H1 (cell line): ENCODE measurements around the gene RARA. TPM values are rescaled to one million over a fixed set of nuclear protein-coding genes. Genes with fewer than 3 reads are reported as not detected.

ENCODE experiments used
- CTCF ChIA-PET: fragments of 300-600 bp; sonication (Branson Sonifier 250); formaldehyde crosslinking; loops from one replicate; lab custom pipeline; 2021; ENCODE audit not compliant: partially characterized antibody; lab: Charles Lee
- POLR2A ChIA-PET: fragments of 300-600 bp; sonication (Branson Sonifier 250); formaldehyde crosslinking; loops from one replicate; lab custom pipeline; 2021; ENCODE audit warnings: inconsistent platforms; ENCODE audit not compliant: partially characterized antibody; lab: Charles Lee
- DNase-seq, 2 experiments: peaks; one replicate each; pipeline versions ENCODE4 v3.0.0 to v3.0.0-alpha.2; 2010 to 2022; ENCODE audit warnings: low spot score in 2 of 2, low read depth in 1 of 2, mixed read lengths in 1 of 2
- FAIRE-seq: peaks from 2 replicates; lab custom pipeline; 2011; peaks lifted over from hg19 to GRCh38; lab: Jason Lieb, UNC
- H2AFZ ChIP-seq: 2 replicates; pipeline ENCODE4 v1.8.1; 2012; ENCODE audit warnings: low read length, inconsistent platforms
- H2AK5ac ChIP-seq: 2 replicates; pipeline ENCODE4 v1.6.1; 2013; ENCODE audit warnings: low read depth, low read length
- H2BK120ac ChIP-seq: replicated peaks from 2 replicates; pipeline ENCODE3; 2013; ENCODE audit warnings: low read depth, low read length, inconsistent platforms
- H2BK12ac ChIP-seq: 2 replicates; pipeline ENCODE4 v1.6.1; 2013; ENCODE audit warnings: low read depth, low read length
- H2BK15ac ChIP-seq: 2 replicates; pipeline ENCODE4 v1.6.1; 2013; ENCODE audit warnings: low read length
- H2BK20ac ChIP-seq: 2 replicates; pipeline ENCODE4 v1.6.1; 2013; ENCODE audit warnings: low read length
- H2BK5ac ChIP-seq: 2 replicates; pipeline ENCODE4 v1.6.1; 2013; ENCODE audit warnings: low read depth, low read length
- H3K14ac ChIP-seq: 2 replicates; pipeline ENCODE4 v1.6.1; 2013; ENCODE audit warnings: inconsistent platforms; ENCODE audit not compliant: insufficient read length
- H3K18ac ChIP-seq: 2 replicates; pipeline ENCODE4 v1.6.1; 2013; ENCODE audit warnings: low read length; ENCODE audit errors: extremely low read depth
- H3K23ac ChIP-seq: 2 replicates; pipeline ENCODE4 v1.6.1; 2013; ENCODE audit warnings: inconsistent platforms; ENCODE audit not compliant: insufficient read length
- H3K23me2 ChIP-seq: 2 replicates; pipeline ENCODE4 v1.6.1; 2013; ENCODE audit warnings: low read depth, low read length
- H3K27ac ChIP-seq: 2 replicates; pipeline ENCODE4 v1.6.1; 2011; ENCODE audit warnings: low read depth, low read length, inconsistent platforms
- H3K27me3 ChIP-seq, 4 experiments: replicated peaks in 1 of 4; 1 replicate in 1 of 4; 2 replicates in 3 of 4; pipeline versions ENCODE4 v1.6.1 to v1.8.1; 2011 to 2013; ENCODE audit warnings: low read length in 3 of 4, mild to moderate bottlenecking in 3 of 4, inconsistent platforms in 2 of 4, mixed read lengths in 2 of 4, moderate library complexity in 1 of 4; ENCODE audit not compliant: control insufficient read depth in 3 of 4, insufficient read depth in 3 of 4; ENCODE audit errors: extremely low read depth in 1 of 4
- H3K36me3 ChIP-seq, 4 experiments: 2 replicates each; pipeline versions ENCODE4 v1.6.1 to v1.8.1; 2011 to 2013; ENCODE audit warnings: mild to moderate bottlenecking in 4 of 4, low read length in 3 of 4, moderate library complexity in 2 of 4, control low read depth in 1 of 4, inconsistent platforms in 1 of 4; ENCODE audit not compliant: insufficient read depth in 4 of 4, control insufficient read depth in 2 of 4
- H3K4ac ChIP-seq: replicated peaks from 2 replicates; pipeline ENCODE3; 2013; ENCODE audit warnings: low read length, low read depth, mixed read lengths, inconsistent platforms; ENCODE audit not compliant: insufficient read length
- H3K4me1 ChIP-seq, 4 experiments: replicated peaks in 1 of 4; 1 replicate in 1 of 4; 2 replicates in 3 of 4; pipeline versions ENCODE4 v1.6.1 to v1.8.1; 2011 to 2013; ENCODE audit warnings: low read length in 3 of 4, inconsistent platforms in 2 of 4, mixed read lengths in 1 of 4; ENCODE audit not compliant: insufficient read depth in 4 of 4, control insufficient read depth in 3 of 4
- H3K4me2 ChIP-seq, 2 experiments: 2 replicates each; pipeline versions ENCODE4 v1.6.1 to v1.8.1; 2011 to 2013; ENCODE audit warnings: low read depth in 2 of 2, low read length in 2 of 2, control low read depth in 1 of 2, inconsistent platforms in 1 of 2, mild to moderate bottlenecking in 1 of 2; ENCODE audit not compliant: insufficient read depth in 1 of 2
- H3K4me3 ChIP-seq, 4 experiments: fragments of 200-600, 300-600 bp in 1 of 4; sonication (generic), shearing (Covaris generic), sonication (Bioruptor Twin) in 1 of 4; 2 replicates each; pipeline versions ENCODE4 v1.5.1 to v1.8.1; 2011 to 2016; ENCODE audit warnings: low read length in 4 of 4, low read depth in 3 of 4, control low read depth in 2 of 4, inconsistent platforms in 2 of 4, mild to moderate bottlenecking in 2 of 4, mixed read lengths in 1 of 4, moderate library complexity in 1 of 4; ENCODE audit not compliant: insufficient read depth in 2 of 4; ENCODE audit errors: extremely low read depth in 1 of 4
- H3K56ac ChIP-seq: replicated peaks from 2 replicates; pipeline ENCODE3; 2013; ENCODE audit warnings: low read depth, mild to moderate bottlenecking, mixed read lengths, low read length, inconsistent platforms; ENCODE audit not compliant: insufficient read length
- H3K79me1 ChIP-seq: 2 replicates; pipeline ENCODE4 v1.6.1; 2013; ENCODE audit warnings: low read depth, low read length, control low read depth
- H3K79me2 ChIP-seq, 2 experiments: 2 replicates each; pipeline versions ENCODE4 v1.6.1 to v1.8.1; 2012 to 2013; ENCODE audit warnings: low read length in 2 of 2, mild to moderate bottlenecking in 2 of 2, inconsistent platforms in 1 of 2; ENCODE audit not compliant: insufficient read depth in 2 of 2, control insufficient read depth in 1 of 2
- H3K9ac ChIP-seq, 4 experiments: replicated peaks in 1 of 4; 1 replicate in 1 of 4; 2 replicates in 3 of 4; pipeline versions ENCODE4 v1.6.1 to v1.8.1; 2011 to 2013; ENCODE audit warnings: low read depth in 3 of 4, low read length in 3 of 4, control low read depth in 2 of 4, mild to moderate bottlenecking in 2 of 4, moderate library complexity in 2 of 4, inconsistent platforms in 1 of 4; ENCODE audit errors: extremely low read depth in 1 of 4
- H3K9me3 ChIP-seq, 2 experiments: 2 replicates each; pipeline versions ENCODE4 v1.6.1 to v1.8.1; 2012 to 2013; ENCODE audit warnings: mild to moderate bottlenecking in 2 of 2, moderate library complexity in 2 of 2, control low read depth in 1 of 2, inconsistent platforms in 1 of 2, low read depth in 1 of 2, low read length in 1 of 2, mixed read lengths in 1 of 2; ENCODE audit not compliant: insufficient read depth in 2 of 2
- H4K20me1 ChIP-seq, 2 experiments: replicated peaks in 1 of 2; 2 replicates each; pipeline versions ENCODE3 to v1.8.1; 2011 to 2013; ENCODE audit warnings: inconsistent platforms in 2 of 2, low read length in 2 of 2, mild to moderate bottlenecking in 1 of 2; ENCODE audit not compliant: insufficient read depth in 2 of 2, control insufficient read depth in 1 of 2
- H4K5ac ChIP-seq: 2 replicates; pipeline ENCODE4 v1.6.1; 2013; ENCODE audit warnings: low read length, low read depth, mixed read lengths, inconsistent platforms; ENCODE audit not compliant: insufficient read length
- H4K8ac ChIP-seq: 2 replicates; pipeline ENCODE4 v1.8.0; 2013; ENCODE audit warnings: mild to moderate bottlenecking, moderate library complexity, low read length, inconsistent platforms; ENCODE audit not compliant: insufficient read depth; ENCODE audit errors: extremely low read depth
- H4K91ac ChIP-seq: replicated peaks from 2 replicates; pipeline ENCODE3; 2013; ENCODE audit warnings: low read length, mixed read lengths, inconsistent platforms; ENCODE audit not compliant: insufficient read length
- CREB1 ChIP-seq: IDR thresholded peaks from 2 replicates; pipeline ENCODE4 v1.6.1; 2012; ENCODE audit warnings: inconsistent platforms
- SAP30 ChIP-seq: fragments of 300-600 bp; sonication (generic); IDR thresholded peaks from 2 replicates; pipeline ENCODE4 v1.7.1; 2012; ENCODE audit warnings: low read length, moderate library complexity, mild to moderate bottlenecking, inconsistent platforms; ENCODE audit not compliant: insufficient read depth, insufficient replicate concordance
- WGBS, 2 experiments: shearing (Covaris generic) in 1 of 2; methylation state at CpG; one replicate each; pipeline versions ENCODE4 v1.1.6 to v1.1.7; 2013 to 2015; ENCODE audit warnings: low lambda C conversion rate in 2 of 2, mixed read lengths in 2 of 2, inconsistent platforms in 1 of 2, low coverage in 1 of 2, missing lambda C conversion rate in 1 of 2; ENCODE audit not compliant: insufficient replicate concordance in 2 of 2, insufficient coverage in 1 of 2, insufficient read length in 1 of 2; ENCODE audit errors: extremely low coverage in 1 of 2, missing lambda C conversion rate in 1 of 2; 5-methylcytosine and 5-hydroxymethylcytosine counted together
- polyA plus RNA-seq, 7 experiments: library from polyadenylated mRNA; depleted of rRNA in 3 of 7; stranded (reverse) in 5 of 7; unstranded in 2 of 7; fragments of >200 nt in 5 of 7; fragments of 200-250 nt in 2 of 7; gene quantifications; 1 replicate in 5 of 7; 2 replicates in 1 of 7; 4 replicates in 1 of 7; pipeline versions ENCODE4 v1.2.1 to v1.2.3, GENCODE V29; 2011 to 2013; ENCODE audit warnings: missing spikeins in 2 of 7, mixed read lengths in 2 of 7
- total RNA-seq: library from RNA; stranded (reverse); fragmentation: NEBNext Ultra II Directional; extraction: Animal tissue kit (Norgen Biotek cat#: 25700); gene quantifications from 2 replicates; pipeline ENCODE4 v1.2.1, GENCODE V29; 2021

RARA gene
- total and polyA plus RNA-seq, 2 of the 8 experiments (the other 6 are each of a cell fraction or from before 2014, with no cell fraction given) = 4.4 to 16.5 TPM

DNA sequence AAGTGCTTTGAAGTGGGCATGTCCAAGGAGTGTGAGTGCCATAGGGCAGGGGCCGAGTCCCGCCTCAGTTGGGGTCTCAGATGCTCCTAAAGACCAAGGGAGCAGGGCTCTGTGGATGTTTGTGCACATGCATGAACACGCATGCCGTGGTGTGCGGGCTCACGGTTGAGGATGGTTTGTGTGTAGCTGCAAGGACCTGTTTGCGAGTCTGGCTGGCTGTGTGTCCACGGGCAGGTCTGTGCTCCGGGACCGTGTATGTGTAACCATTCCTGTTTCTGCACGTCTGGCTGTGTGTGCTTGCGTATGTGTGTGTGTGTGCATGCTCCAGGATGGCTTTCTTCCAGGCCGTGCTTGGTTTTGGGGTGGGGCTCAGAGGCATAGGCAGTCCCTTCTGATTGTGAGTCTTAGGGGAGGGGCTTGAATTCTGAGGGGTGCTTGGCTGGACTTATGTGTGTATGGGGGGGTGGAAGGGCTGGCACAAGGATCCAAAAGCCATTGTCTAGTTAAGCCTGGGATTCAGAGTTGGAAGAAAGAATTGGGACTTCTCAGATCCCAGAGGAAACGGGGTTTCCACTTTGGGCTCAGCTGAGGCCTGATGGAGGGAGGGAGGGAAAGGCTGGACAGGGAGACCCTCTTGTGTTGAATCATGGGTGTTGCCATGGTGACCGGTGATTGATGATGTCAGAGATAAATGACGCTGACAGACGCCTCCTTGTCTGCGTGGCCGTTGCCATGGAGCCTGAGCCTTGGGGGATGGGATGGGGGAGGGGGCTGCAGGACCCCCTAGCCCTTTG lies 41.1 kb downstream of the RARA start:
- no peaks in the 10 kb centered on the region for H3K9me3 ChIP-seq
- H4K8ac ChIP-seq = no peak overlapping the region
- H3K9ac ChIP-seq = no peak overlapping the region
- ChIA-PET CTCF (interaction anchor here (1.0 to 30.8 kb wide), 2 partner anchors 12 to 32 kb away, joined by 3 to 1198 read pairs; partner anchors contain the start of gene RARA), POLR2A (interaction anchor here (27.8 kb wide), 1 partner anchor 47 kb away, joined by 570 read pairs; the partner anchor contains the start of genes CDC6 and RARA)
- no peak overlapping the region for H3K4me3 ChIP-seq
- no peak overlapping the region for H2BK5ac ChIP-seq
- peaks cover 23 to 39% of the 10 kb centered on the region in 2 experiments for H4K20me1 ChIP-seq
- H2BK15ac ChIP-seq = no peak overlapping the region
- no peak overlapping the region; the same call in 1 of the 2 replicates for H2BK20ac ChIP-seq
- H2BK12ac ChIP-seq = no peak overlapping the region; the same call in 1 of the 2 replicates
- H3K23me2 ChIP-seq = peaks cover 10% of the 10 kb centered on the region; the same call in 1 of the 2 replicates
- no peaks in the 10 kb centered on the region; a peak in 1 of 8 replicates for H3K36me3 ChIP-seq
- DNase-seq (no peak), FAIRE-seq (no peak)
- no peak overlapping the region for H3K27ac ChIP-seq
- H3K79me1 ChIP-seq = peaks cover 5% of the 10 kb centered on the region; the same call in 1 of the 2 replicates
- H3K56ac ChIP-seq = no peak overlapping the region
- H3K14ac ChIP-seq = no peak overlapping the region
- no peaks in the 10 kb centered on the region; a peak in 1 of 4 replicates for H3K79me2 ChIP-seq
- H3K4me1 ChIP-seq = peaks cover 10 to 50% (median 41%) of the 10 kb centered on the region in 4 experiments
- no peak overlapping the region for H3K23ac ChIP-seq
- no peak overlapping the region for H2AFZ ChIP-seq
- 80% methylated on average over 19 of the region's 19 CpGs; no CpG with 5 or more reads in 1 of the 2 experiments for WGBS, 2 experiments
- H4K91ac ChIP-seq = no peak overlapping the region
- peak overlapping the region; percentile 18 to 39; a peak in 2 of 4 replicates for H3K4me2 ChIP-seq
- peak overlapping the region; percentile 33; the same call in 1 of the 2 replicates for H2AK5ac ChIP-seq
- TF ChIP-seq CREB1 (peak; percentile 65; the same call in 1 of the 2 replicates), SAP30 (no peak)
- H2BK120ac ChIP-seq = no peak overlapping the region
- H3K18ac ChIP-seq = no peak overlapping the region
- H4K5ac ChIP-seq = no peak overlapping the region
- H3K4ac ChIP-seq = no peak overlapping the region
- peaks cover 2 to 44% (median 33%) of the 10 kb centered on the region in 4 experiments for H3K27me3 ChIP-seq
